GM18858 (cell line): ENCODE data around the gene GPM6B.
"Not testable (repeated sequence)": the region's sequence is repeated elsewhere in the genome, so short reads cannot be mapped to it uniquely, and the experiment has no call there.

Experiments
- ATAC-seq: cut with Tn5 transposase; IDR thresholded peaks from one replicate; pipeline ENCODE4 v1.9.1; 2021; ENCODE audit not compliant: unreplicated experiment

The GPM6B gene

DNA sequence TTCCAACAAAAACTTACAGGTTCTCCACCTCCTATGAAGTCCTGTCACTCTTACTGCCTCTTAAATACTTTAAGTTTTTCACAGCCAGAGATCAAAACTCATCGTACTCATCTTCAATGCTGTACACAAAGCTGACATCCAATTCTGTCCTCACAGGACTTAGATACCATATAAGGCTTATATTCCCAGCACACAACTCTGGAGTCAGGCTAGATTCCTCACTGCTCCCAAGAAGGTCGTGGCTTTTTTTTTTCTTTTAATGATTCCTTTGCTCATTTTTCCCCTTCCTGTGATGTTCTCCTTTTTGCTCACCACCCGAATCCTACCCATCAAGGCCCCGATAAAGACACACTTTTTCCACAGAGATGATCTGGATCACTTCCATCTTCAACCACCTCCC is 83.4 kb downstream of the GPM6B start:
- ATAC-seq = no peak

GRCh38 chrX:13732246-13733067 is 84.4 kb downstream of the GPM6B start:
- ATAC-seq = no peak

DNA sequence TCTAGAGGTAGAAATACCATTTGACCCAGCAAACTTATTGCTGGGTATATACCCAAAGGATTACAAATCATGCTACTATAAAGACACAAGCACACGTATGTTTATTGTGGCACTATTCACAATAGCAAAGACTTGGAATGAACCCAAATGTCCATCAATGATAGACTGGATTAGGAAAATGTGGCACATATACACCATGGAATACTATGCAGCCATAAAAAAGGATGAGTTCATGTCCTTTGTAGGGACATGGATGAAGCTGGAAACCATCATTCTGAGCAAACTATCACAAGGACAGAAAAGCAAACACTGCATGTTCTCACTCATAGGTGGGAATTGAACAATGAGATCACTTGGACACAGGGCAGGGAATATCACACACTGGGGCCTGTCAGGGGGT is 86.4 kb downstream of the GPM6B start:
- ATAC-seq = not testable (repeated sequence)

- not testable (repeated sequence) for ATAC-seq
Observed at GRCh38 chrX:13726583-13726982, 90.3 kb downstream of the GPM6B start.

DNA sequence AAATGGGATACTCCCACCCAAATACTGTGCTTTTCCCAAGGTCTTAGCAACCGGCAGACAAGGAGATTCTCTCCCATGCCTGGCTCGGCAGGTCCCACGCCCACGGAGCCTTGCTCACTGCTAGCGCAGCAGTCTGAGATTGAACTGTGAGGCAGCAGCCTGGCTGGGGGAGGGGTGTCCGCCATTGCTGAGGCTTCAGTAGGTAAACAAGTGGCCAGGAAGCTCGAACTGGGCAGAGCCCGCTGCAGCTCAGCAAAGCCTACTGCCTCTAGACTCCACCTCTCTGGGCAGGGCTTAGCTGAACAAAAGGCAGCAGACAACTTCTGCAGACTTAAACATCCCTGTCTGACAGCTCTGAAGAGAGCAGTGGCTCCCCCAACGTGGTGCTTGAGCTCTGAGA is 92.0 kb downstream of the GPM6B start:
- not testable (repeated sequence) for ATAC-seq

DNA sequence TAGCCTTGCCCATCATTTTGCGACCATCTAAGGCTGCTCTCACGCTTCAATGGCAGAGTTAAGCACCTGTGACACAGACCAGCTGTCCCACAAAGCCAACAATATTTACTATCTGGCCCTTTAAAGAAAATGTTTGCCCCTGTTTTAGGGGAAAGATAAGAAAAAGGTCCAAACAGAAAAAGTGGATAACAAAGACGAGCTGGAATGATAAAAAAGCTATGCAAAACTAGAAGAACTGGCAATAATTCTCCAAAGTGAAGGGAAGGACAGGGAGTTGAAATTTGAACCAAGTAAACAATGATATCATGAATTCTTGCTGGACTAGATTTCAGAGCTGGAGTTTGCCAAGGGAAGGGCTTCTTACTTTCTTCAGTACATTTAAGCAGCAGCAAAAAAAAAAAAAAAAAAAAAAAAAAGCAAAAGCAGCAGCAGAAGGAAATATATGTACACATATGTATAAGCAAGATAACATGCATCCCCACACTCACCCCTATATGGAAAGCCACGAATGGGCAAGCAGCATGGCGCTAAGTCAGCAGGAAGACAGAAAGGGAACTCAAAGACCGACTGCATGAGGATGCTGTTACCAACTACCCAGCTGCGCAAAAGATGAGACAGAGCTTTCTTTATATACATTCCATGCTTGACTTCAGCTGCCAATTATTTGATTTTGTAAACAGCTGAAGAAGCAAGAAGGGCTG is 94.9 kb downstream of the GPM6B start:
- ATAC-seq = no peak

DNA sequence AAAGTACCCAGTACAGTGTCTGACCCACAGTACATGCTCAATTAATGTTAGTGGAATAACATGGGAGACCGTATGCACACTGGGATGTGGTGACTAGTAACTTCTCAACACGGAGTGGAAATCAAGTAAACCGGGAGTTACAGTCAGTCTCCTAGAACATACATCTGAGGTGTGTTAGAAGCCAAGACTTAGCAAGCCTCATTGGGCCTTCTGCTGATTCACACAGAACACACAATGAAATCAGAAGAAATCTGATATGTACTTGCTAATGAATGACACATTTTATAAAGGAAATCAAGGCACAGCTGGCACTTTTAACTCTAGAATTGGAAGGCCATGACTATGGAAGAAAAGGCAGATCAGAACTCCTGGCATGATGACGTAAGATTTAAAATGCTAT is 95.5 kb downstream of the GPM6B start:
- ATAC-seq = no peak
